Breast epithelium (tissue), 3 donors: ENCODE data around the gene BCL2.

Experiments
- CTCF ChIP-seq, 3 donors: fragments of 450-650 bp; IDR thresholded peaks; one replicate each; pipeline ENCODE4 v1.5.1; 2016 to 2017; ENCODE audit warnings: antibody characterized with exemption in 3 of 3, mild to moderate bottlenecking in 3 of 3, moderate library complexity in 3 of 3
- POLR2A ChIP-seq: fragments of 450-650 bp; IDR thresholded peaks from one replicate; pipeline ENCODE4 v1.6.1; 2016; ENCODE audit warnings: antibody characterized with exemption, mild to moderate bottlenecking, moderate library complexity
- POLR2AphosphoS5 ChIP-seq, 3 donors: sonication (generic); formaldehyde crosslinking; IDR thresholded peaks; one replicate each; pipeline ENCODE4 v1.6.1; 2017; ENCODE audit warnings: antibody characterized with exemption in 3 of 3

- TF ChIP-seq CTCF (IDR thresholded peaks at IDR 0.05) (no peak), POLR2A (no peak), POLR2AphosphoS5 (IDR thresholded peaks at IDR 0.05) (no peak)
Observed at GRCh38 chr18:63083555-63083954, 236.0 kb downstream of the BCL2 start.
